ENCODE results near the gene TSSK3.

The TSSK3 gene

GRCh38 chr1:32339363-32339978 lies 22.9 kb upstream of the TSSK3 start:
- peak; percentile 54 to 78 for DNase-seq (ENCODE audit: low read depth in 2 of 2)
- H3K4me3 ChIP-seq (replicated peaks in 1 of 2; ENCODE audit: low read depth in 2 of 2, low read length in 2 of 2): no peak overlapping the region
- TF ChIP-seq, protein P1, sequence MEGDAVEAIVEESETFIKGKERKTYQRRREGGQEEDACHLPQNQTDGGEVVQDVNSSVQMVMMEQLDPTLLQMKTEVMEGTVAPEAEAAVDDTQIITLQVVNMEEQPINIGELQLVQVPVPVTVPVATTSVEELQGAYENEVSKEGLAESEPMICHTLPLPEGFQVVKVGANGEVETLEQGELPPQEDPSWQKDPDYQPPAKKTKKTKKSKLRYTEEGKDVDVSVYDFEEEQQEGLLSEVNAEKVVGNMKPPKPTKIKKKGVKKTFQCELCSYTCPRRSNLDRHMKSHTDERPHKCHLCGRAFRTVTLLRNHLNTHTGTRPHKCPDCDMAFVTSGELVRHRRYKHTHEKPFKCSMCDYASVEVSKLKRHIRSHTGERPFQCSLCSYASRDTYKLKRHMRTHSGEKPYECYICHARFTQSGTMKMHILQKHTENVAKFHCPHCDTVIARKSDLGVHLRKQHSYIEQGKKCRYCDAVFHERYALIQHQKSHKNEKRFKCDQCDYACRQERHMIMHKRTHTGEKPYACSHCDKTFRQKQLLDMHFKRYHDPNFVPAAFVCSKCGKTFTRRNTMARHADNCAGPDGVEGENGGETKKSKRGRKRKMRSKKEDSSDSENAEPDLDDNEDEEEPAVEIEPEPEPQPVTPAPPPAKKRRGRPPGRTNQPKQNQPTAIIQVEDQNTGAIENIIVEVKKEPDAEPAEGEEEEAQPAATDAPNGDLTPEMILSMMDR (IDR thresholded peaks at IDR 0.05; ENCODE audit: low read depth, low read length): no peak

- H3K4me3 ChIP-seq (replicated peaks in 1 of 2; ENCODE audit: low read depth in 2 of 2, low read length in 2 of 2): no peak overlapping the region
- DNase-seq (ENCODE audit: low read depth in 2 of 2): no peak
- TF ChIP-seq, protein P1 (IDR thresholded peaks at IDR 0.05; ENCODE audit: low read depth, low read length): no peak
Measured at GRCh38 chr1:32341186-32341757, 21.1 kb upstream of the TSSK3 start.

GRCh38 chr1:32341971-32342370 lies 20.4 kb upstream of the TSSK3 start:
- no peak for DNase-seq (ENCODE audit: low read depth in 2 of 2)
- H3K4me3 ChIP-seq (replicated peaks in 1 of 2; ENCODE audit: low read depth in 2 of 2, low read length in 2 of 2): no peak overlapping the region
- TF ChIP-seq, protein P1 (IDR thresholded peaks at IDR 0.05; ENCODE audit: low read depth, low read length): no peak

GRCh38 chr1:32342704-32343103 lies 19.6 kb upstream of the TSSK3 start:
- DNase-seq (ENCODE audit: low read depth in 2 of 2): no peak
- no peak overlapping the region for H3K4me3 ChIP-seq (replicated peaks in 1 of 2; ENCODE audit: low read depth in 2 of 2, low read length in 2 of 2)
- TF ChIP-seq, protein P1 (IDR thresholded peaks at IDR 0.05; ENCODE audit: low read depth, low read length): no peak

DNA sequence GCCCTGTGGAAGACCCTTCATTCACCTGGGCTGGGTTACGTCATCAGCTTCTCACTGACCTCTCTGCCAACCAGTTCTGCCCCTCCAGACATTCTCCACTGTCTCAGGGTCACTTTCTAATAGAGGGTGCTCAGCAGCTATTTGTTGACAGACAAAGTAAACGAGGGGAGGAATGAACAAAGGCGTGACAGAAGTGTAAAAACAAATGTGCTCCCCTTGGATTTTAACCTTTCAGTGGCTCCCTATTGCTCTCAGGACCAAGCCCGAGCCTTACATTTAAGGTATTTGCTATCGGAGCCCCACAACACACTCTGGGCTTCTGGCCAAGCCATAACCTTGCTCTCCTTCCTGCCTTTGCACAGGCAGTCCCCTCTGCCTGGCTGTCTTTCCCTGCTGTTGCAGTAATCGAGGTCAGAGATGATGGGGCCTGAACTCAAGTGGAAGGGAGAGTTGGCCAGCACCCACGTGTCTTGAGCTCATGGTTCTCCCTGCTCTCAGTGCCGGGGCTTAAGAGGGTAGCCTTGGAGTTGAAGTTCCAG lies 17.0 kb upstream of the TSSK3 start:
- DNase-seq (ENCODE audit: low read depth in 2 of 2): peak; percentile 39 to 83
- TF ChIP-seq, protein P1 (IDR thresholded peaks at IDR 0.05; ENCODE audit: low read depth, low read length): no peak
- H3K4me3 ChIP-seq (replicated peaks in 1 of 2; ENCODE audit: low read depth in 2 of 2, low read length in 2 of 2): no peak overlapping the region

GRCh38 chr1:32346532-32347157 lies 15.7 kb upstream of the TSSK3 start:
- DNase-seq (ENCODE audit: low read depth in 2 of 2): no peak
- TF ChIP-seq, protein P1 (IDR thresholded peaks at IDR 0.05; ENCODE audit: low read depth, low read length): no peak
- no peak overlapping the region for H3K4me3 ChIP-seq (replicated peaks in 1 of 2; ENCODE audit: low read depth in 2 of 2, low read length in 2 of 2)

All from cardiac fibroblast (primary cell).